Frontal cortex (tissue), 1 donor: ENCODE results near the gene VRTN. TPM values are rescaled to one million over a fixed set of nuclear protein-coding genes. Genes with fewer than 3 reads are reported as not detected.

Experiments
- total RNA-seq: library from RNA; depleted of rRNA; stranded (reverse); fragments of >200 nt; gene quantifications from one replicate; pipeline ENCODE4 v1.2.3, GENCODE V29; 2014

Gene VRTN
- total RNA-seq, 1 donor from 2014 or later: not detected

Other genes with a start within 250 kb of the VRTN start
- not detected for gene VSX2, start 109.0 kb upstream of the VRTN start, total RNA-seq
- gene ABCD4, start 45.5 kb upstream of the VRTN start, total RNA-seq: 21.2 TPM
- gene SYNDIG1L, start 77.7 kb downstream of the VRTN start, total RNA-seq: 6.9 TPM
- 17.9 TPM for gene NPC2, start 144.8 kb downstream of the VRTN start, total RNA-seq
- 17.1 TPM for gene ISCA2, start 145.3 kb downstream of the VRTN start, total RNA-seq